ENCODE measurements around the gene MRTFB.
A peak's percentile ranks its signal among the peaks of the same experiment; 100 is the strongest.

Gene MRTFB

DNA sequence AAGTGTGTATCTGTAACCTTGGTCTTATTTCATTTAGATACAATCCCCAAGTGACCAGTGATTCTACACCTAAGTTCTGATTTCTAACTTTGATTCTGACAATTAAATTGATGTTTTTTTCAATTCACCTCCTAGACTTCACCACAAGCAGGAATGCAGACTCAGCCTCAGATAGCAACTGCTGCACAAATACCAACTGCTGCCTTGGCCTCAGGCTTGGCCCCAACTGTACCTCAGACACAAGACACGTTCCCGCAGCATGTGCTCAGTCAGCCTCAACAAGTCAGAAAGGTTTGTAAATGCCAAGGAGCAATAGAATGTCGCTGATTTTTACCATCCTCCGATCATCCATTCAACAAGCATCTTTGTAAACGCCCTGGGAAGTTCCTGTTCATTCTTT, 177.7 kb downstream of the MRTFB start:
- no peak for DNase-seq

- peak; percentile 43 to 56 for DNase-seq
Observed at GRCh38 chr16:14249291-14250032, 178.3 kb downstream of the MRTFB start.

DNA sequence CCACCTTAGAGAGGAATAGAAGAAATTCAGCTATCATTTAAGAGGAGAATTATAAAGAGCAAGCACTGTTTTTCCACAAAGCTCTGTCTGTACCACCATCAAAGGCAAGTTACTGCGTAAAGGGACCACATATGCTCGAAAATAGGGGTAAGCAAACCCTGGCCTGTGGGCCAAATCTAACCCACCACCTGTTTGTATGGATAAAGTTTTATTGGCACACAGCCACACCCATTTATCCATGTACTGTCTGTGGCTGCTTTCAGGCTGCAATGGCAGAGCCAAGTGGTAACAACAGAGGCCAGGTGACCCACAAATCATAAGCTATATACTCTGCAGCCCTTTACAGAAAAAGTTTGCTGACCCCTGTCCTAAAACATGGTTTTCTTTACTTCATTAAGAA, 180.3 kb downstream of the MRTFB start:
- no peak for DNase-seq

DNA sequence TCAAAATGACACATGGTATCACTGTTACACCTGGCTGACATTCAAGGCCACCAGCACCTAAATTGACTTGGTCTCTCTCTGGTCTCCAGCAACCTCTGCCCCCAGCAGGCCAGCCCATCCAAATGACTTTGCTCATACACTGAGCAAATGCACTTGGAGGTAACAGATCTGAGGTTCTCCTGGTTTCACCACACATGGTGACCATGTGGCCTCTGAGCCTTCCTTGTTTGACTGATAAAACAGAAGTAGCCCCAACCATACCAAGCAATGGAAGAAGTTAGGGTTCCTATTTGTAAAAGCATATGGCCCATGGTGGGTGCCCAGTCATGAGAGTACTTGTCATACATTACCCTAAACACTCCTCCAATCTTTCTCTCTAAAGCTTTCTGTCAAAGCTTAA, 181.7 kb downstream of the MRTFB start:
- DNase-seq = no peak

DNA sequence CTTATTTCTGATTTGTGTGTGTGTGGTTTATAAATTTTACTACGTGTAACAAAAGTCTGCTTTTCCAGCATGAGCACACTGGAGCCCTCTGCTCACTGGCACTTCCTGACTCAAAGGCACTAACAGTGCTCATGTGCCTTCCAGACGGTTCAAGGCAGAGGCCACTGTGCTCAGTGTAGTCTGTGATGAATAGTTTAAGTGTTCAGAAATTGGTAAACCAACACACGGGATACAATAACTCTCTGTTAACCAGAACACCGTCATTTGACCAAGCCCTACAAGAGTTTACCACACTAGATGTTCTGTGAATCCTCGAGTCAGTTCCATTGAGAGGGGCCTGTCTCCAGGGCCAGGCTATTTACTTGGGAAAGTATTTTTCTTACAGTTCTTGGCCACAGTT, 191.9 kb downstream of the MRTFB start:
- no peak for DNase-seq

DNA sequence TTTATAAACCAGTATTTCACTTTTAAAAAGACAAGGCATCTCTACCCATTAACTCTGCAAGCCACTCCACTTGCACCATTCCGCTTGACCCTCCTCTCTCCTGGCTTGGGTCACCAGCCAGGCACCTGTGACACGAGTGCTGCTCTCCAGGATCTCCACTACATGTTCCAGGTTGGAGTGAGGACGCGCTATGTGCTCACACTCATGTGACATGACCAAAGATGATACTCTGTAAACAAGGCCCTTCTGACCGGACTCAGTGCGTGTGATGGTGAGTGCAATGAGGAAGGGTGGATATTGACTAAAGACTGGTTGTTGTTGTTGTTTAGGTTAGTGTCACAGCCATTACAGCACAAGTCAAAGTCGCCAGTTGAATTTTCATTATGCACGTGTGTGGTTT, 192.7 kb downstream of the MRTFB start:
- no peak for DNase-seq

DNA sequence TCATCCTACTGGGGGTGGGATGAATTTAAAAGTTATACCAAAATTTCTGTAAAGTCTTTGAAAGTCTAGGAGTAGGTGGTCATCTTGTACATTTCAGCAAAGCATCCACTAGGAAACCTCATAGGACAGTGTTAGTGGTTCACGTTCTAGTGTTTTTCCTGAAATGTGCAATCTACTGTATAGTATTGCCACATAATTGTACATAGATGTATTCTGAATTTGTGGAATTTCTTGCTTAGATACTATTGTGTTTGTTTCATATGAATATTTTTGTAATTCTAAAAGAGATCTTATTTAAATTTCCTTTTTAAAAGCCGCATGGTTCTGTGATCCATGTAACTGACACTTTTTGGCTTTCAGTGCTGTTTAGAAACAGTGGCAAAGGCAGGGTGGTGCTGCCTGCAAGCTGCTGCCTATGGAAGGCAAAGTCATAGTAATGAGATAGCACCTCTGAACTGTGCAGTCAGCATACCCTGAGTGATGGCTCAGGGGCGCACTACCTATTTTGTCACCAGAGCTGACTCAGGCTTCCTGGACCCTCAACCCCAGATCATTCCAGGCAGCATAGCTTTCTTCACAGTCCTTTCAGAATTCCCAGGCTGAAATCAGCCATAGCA, 193.3 kb downstream of the MRTFB start:
- DNase-seq = no peak

DNA sequence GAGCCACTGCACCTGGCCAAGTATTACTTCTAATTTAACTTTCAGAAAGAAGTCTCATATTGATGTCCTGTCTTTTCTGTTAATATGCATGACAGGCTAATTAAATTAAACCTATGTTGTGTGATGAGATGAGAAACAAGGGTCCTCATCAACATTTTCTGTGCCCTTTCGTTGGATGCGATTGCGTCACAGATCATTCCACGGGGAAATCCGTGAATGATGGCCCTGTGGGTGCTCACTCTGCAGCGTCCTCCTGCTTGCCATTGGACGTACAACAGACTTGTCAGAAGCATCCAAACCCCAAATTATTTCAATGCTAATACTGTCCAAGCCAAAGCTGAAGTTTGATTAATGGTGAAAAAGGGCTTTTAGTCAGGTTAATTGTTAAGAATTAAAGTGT, 197.0 kb downstream of the MRTFB start:
- no peak for DNase-seq

- no peak for DNase-seq
Observed at GRCh38 chr16:14275934-14276333, 204.8 kb downstream of the MRTFB start.

DNA sequence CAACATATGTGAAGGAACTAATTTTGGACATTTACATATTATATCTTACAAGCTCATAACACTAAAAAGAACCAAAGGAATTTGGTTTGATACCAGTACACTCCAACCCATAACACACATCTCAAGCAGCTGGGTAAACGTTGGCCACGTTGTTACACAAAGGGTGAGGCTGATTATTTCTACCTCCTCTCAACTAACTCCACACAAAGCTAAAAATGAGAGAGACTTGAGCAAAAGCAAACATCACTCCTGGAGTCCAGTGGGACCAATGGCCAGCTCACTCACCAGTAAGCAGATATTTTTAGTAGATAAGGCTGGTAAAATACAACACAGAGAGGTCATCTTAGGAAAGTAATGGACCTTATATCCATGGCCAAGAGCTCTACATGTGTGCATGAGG, 207.6 kb downstream of the MRTFB start:
- no peak for DNase-seq

- no peak for DNase-seq
Observed at GRCh38 chr16:14280541-14280940, 209.4 kb downstream of the MRTFB start.

DNA sequence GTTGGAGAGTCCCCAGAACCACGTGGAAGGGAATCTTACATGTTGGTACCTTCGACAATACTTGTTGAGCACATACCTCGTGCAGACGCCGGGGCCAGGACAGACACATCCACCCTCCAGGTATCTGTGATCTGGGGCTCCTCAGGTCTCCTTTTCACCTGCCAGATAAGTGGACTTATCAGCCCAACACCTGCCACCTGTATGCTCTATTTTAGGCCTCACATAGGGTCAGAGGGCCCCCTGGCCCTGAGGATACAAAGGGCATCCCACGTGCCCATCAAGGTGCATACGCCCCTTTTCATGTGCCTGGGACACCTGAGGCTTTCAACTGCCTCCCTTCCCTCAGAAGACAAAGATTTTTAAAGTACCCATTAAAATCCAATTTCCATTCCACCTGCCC, 212.7 kb downstream of the MRTFB start:
- no peak for DNase-seq

DNA sequence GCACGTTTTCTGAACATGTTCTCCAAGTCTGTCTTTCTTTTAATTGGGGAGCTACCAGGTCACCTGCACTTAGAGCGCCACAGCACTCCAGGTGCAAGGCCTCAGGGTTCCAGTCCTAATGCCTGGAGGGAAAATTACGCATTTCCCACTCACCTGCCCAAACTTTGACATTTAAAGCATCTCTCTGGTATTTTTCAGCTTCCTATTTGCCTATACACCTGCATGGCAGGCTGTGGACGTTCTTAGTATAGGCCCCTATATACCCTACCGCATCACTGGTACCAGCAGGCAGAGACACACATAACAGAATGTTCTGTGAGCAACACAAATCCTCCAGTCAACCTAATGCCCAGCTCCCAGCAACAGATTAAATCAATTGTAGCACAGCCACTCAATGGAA, 213.3 kb downstream of the MRTFB start:
- no peak for DNase-seq

DNA sequence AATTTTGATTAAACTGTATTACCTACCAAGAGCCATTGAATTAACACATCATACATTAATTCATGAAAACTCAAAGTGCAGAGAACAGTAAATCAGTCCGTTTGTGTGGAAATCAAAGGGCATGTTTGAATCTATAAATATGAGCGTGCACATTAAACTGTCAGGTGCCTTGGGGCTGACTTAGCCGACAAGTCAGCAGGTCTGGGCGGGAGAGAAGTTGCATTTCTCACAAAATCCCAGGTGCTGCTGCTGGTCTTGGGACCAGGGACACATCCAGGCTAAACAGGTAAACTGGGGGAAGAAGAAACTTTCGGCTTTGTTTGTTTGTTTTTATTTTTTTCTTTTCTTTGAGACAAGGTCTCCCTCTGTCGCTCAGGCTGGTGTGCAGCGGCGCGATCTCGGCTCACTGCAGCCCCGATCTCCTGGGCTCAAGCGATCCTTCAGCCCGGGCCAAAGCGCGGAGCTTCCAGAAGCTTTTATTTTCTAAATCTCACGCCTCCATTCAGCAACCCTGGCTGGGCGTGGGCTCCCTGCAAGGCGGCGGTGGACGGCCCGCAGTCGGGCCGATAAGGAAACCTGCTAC, 213.9 kb downstream of the MRTFB start:
- no peak for DNase-seq

- DNase-seq = peak; percentile 95
Observed at GRCh38 chr16:14285513-14286367, 214.6 kb downstream of the MRTFB start.

DNA sequence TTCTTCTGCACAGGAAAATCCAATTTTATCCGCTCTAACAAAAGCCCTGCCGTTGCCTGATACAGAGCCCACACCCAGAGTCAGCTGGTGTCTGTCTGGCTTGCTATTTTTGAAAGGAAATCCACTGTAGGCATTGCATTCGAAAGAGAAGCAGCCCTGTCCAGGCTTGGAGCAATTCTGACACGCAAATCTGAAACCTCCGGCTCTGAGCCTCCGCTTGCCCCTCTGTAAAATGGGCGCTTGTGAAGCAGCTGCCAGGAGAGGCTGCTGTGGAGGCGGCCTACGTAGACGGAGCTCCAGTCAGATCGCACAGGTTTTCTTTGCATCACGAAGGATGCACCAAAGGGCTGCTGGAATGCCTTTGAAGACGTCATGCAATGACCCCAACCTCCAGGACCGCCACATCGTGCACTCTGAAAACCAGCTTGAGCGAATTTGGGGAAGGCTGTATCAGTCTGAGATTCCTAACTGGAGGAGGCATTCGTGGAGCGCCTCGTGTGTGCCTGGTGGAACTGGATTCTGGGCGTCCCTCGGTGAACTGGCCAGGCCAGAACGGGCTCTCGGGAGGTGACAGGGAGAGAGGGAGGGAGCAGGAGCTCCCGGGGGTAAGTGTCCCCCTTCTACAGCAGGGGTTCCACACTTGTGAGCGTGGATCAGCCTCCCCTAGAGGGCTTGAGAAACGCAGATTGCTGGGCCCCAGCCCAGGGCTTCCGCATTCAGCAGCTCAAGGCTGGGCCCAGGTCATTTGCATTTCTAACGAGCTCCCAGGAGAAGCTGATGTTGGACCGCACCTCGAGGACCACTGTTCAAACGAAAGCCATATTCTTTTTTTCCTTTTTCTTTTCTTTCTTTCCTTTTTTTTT, 215.5 kb downstream of the MRTFB start:
- DNase-seq = peak; percentile 27

DNA sequence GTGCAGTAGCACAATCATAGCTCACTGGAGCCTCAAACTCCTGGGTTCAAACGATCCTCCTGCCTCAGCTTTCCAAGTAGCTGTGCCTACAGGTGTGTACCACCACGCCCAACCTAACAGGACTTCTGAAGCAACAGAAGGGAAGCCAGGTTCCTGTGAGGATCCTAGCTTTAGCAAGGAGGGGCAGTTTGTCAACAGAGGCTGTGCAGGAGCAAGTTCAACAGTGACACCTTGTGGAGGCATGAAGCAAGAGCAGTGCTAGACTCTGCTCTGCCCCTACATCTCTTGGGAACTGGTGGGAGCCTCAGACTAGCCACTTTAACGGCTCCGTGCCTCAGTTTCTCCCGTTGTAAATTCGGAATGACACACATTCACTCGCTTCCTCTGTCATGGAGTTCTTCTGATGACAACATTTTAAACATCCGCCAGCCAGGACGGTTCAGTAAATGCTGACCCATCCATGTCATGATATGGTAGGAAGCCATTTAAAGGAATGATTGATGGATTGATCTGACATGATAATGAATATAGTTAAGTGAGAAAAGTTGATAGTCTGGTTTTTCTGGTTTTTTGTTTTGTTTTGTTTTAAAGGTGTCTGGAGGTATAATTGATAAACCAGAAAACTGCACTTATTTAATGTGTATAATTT, 218.7 kb downstream of the MRTFB start:
- peak; percentile 33 to 46 for DNase-seq

DNA sequence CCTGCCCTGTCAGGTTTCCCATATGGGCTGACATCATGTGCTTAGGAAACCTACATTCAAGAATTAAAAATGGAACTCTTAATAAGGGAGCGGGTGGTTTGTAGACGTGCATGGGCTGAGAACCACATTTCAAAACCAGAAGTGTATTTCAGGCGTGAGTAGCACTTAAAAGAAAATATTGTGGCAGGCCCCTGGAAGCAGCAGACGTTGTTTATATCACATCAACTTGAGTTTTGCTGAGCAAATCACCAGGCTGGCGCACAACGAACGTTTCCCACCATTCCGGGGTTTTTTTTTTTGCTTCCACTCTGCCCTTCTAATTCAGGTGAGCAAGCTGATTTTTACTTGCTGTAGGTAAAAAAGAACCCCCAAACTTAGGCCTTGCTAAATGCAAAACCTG, 220.2 kb downstream of the MRTFB start:
- DNase-seq = no peak

DNA sequence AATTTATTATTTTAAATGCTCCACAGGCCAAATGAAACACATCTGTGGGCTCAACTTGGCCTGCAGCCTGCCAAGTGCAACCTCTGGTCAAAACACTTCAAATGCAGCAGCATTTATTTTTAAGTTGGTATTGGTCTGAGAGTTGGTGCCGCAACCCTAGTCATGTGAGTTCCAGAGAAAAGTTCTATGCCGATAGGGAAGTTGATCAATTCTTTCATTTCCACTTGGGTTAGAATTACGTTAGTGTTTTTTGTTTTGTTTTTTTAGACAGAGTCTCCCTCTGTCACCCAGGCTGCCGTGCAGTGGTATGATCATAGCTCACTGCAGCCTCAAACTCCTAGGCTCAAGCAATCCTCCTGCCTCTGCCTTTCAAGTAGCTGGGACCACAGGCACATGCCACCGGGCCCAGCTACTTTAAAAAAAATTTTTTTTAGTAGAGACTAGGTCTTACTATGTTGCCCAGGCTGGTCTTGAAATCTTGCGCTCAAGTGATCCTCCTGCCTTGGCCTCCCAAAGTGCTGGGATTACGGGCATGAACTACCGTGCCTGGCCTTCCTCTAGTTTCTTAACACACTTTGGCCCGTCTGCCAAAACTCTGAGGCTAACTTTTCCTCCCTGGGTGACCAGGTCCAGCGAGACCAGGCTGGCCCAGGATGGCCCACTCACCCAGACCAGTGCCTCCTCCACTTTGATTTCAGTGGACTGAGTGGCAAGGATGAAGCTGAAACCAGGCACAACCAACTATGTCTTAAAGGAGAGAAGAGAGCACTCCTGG, 221.1 kb downstream of the MRTFB start:
- DNase-seq = no peak

DNA sequence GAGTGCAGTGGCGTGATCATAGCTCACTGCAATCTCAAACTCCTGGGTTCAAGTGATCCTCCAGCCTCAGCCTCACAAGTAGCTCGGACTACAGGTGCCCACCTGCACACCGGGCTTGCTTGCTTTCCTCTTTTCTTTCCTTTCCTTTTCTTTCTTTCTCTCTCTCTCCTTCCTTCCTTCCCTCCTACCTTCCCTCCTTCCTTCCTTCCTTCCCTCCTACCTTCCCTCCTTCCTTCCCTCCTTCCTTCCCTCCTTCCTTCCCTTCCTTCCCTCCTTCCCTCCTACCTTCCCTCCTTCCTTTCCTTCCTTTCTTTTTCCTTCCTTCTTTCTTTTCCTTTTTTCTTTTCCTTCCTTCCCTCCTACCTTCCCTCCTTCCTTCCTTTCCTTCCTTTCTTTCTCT, 225.5 kb downstream of the MRTFB start:
- DNase-seq = no peak

Data from activated CD4-positive, alpha-beta T cell treated with anti-CD3 and anti-CD28 coated beads, Interleukin-2, amount 50 U/mL, for 48 hours (primary cell).